HUES6 (cell line): Measurements from ENCODE around the gene ASPRV1.
"Not testable (repeated sequence)": the region's sequence is repeated elsewhere in the genome, so short reads cannot be mapped to it uniquely, and the experiment has no call there.

Experiments
- H3K27ac ChIP-seq: 2 replicates; pipeline ENCODE4 v1.7.0; 2013; ENCODE audit warnings: low read depth, mild to moderate bottlenecking, low read length, inconsistent platforms
- H3K27me3 ChIP-seq: 2 replicates; pipeline ENCODE4 v1.6.1; 2013; ENCODE audit warnings: low read length; ENCODE audit not compliant: control insufficient read depth, insufficient read depth
- H3K36me3 ChIP-seq: 2 replicates; pipeline ENCODE4 v1.6.1; 2013; ENCODE audit warnings: low read length; ENCODE audit not compliant: control insufficient read depth, insufficient read depth
- H3K4me1 ChIP-seq: 2 replicates; pipeline ENCODE4 v1.6.1; 2013; ENCODE audit warnings: low read length; ENCODE audit not compliant: control insufficient read depth, insufficient read depth
- H3K4me3 ChIP-seq: 2 replicates; pipeline ENCODE4 v1.5.1; 2013; ENCODE audit warnings: low read depth, low read length
- H3K9ac ChIP-seq: one replicate; pipeline ENCODE4 v1.6.1; 2013; ENCODE audit warnings: mild to moderate bottlenecking, low read length
- H3K9me3 ChIP-seq: 2 replicates; pipeline ENCODE4 v1.6.1; 2013; ENCODE audit warnings: low read depth, low read length; ENCODE audit not compliant: control insufficient read depth, insufficient read depth

ASPRV1 gene

DNA sequence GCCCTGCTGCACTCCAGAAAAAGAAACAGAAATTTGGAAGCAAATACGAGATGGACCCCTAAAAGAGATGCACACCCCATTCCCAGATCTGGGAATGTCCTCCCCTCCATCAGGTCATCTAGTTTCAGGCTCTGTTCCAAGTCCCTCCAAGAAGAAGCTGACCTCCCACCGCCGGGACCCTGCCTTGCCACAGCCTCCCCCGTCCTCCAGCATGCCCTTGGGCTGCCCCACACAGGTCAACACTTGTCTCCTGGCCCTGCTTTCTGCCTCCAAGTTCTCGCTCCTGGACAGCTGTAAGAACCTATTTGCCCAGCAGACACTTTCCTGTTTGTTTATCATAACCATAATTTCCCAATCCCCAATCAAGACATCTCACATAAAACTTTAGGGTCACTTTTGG is 2.0 kb downstream of the ASPRV1 start:
- no peak overlapping the region for H3K4me3 ChIP-seq
- no peaks in the 10 kb centered on the region for H3K9me3 ChIP-seq
- H3K27me3 ChIP-seq = peaks cover 12% of the 10 kb centered on the region; the same call in 1 of the 2 replicates
- H3K4me1 ChIP-seq = peaks cover 10% of the 10 kb centered on the region
- H3K36me3 ChIP-seq = no peaks in the 10 kb centered on the region
- H3K9ac ChIP-seq = no peak overlapping the region
- no peak overlapping the region for H3K27ac ChIP-seq

DNA sequence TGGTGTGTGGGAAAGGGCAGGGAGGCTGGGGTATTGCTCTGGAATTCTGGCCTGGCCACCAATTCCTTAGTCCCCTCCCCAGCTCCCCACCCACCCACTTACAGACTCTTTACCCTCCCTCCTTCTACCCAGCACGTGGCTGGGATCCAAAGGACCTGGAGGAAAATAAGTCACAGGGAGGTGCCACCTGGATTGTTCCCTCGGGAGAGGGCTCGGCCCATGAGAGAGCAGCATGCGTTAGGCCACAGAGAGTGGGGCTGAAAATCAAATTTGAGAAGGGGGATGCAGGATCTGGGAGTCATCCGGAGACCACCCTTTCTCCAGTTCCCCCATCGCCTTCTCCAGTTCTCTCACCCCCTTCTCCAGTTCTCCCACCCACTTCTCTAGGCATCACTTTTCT is 3.0 kb downstream of the ASPRV1 start:
- Histone ChIP-seq H3K27me3 (peaks cover 12% of the 10 kb centered on the region; the same call in 1 of the 2 replicates), H3K4me1 (peaks cover 1% of the 10 kb centered on the region; the same call in 1 of the 2 replicates), H3K27ac (no peak overlapping the region), H3K9me3 (no peaks in the 10 kb centered on the region), H3K9ac (no peak overlapping the region), H3K36me3 (no peaks in the 10 kb centered on the region), H3K4me3 (no peak overlapping the region)

DNA sequence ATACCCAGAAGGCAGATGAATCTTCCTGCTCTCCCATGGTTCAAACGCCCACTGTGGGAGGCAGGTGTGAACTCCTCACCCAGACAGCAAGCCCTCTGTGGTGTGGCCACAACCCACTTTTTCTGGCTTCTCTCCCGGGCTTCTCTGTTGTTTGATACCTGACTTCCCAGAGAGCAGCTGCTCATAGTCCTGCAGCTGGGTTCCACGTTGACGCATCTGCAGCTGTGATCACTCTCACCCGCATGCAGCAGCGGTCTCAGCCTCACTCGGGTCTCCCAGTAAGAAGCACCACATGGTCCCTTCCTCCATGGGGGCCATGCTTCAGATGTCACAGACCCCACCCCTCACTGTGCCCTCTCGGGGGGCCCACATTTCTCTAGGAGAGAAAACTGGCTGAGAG is 3.5 kb downstream of the ASPRV1 start:
- Histone ChIP-seq H3K27me3 (peaks cover 12% of the 10 kb centered on the region; the same call in 1 of the 2 replicates), H3K9me3 (no peaks in the 10 kb centered on the region)

DNA sequence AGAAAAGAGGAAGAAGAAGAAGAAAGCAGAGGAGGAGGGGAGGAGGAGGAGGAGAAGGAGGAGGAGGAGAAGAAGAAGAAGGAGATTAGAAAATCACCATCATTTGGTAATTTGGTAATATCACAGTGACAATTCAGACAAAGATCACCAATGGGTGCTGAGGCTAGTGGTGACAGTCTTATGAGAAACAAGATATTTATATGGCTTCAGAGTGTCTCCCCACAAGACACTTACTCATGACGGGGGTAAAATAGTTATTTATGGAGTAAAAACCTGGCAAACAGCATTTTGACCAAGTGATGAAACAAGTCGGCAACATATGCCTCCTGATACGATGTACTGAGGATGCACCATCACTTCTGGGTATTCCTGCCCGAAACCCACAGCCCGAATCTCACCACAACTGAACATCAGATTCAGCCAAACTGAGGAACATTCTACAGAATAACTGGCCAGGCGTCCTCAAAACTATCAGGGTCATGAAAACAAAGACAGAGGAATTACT is 4.9 kb downstream of the ASPRV1 start:
- H3K4me3 ChIP-seq = no peak overlapping the region
- H3K36me3 ChIP-seq = no peaks in the 10 kb centered on the region
- no peak overlapping the region for H3K9ac ChIP-seq
- H3K27me3 ChIP-seq = peaks cover 12% of the 10 kb centered on the region; the same call in 1 of the 2 replicates
- no peak overlapping the region for H3K27ac ChIP-seq
- no peaks in the 10 kb centered on the region for H3K9me3 ChIP-seq
- H3K4me1 ChIP-seq = no peaks in the 10 kb centered on the region

More for the DNA sequence above, 3.5 kb downstream of the ASPRV1 start:
- no peaks in the 10 kb centered on the region for H3K36me3 ChIP-seq
- no peak overlapping the region for H3K4me3 ChIP-seq
- H3K27ac ChIP-seq = no peak overlapping the region
- no peak overlapping the region for H3K9ac ChIP-seq
- H3K4me1 ChIP-seq = no peaks in the 10 kb centered on the region

DNA sequence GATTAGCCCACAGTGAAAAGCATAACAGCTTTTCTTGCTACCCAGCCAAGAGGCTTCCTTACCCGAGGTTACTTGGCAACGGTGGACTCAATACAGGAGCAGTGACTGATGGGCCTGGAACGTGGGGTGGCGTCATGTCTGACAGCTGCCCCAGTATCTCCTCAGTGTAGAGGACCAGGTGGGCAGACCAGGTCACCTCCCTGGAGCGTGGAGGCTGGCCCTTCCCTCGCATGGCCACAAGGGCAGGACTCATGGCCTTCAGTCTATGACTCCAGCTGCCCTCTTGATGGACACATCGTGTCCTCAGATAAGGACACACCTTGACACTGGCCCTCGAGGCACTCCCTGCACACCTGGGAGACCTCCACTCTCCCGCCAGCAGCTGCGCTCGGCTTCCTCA is 6.4 kb downstream of the ASPRV1 start:
- peaks cover 12% of the 10 kb centered on the region; the same call in 1 of the 2 replicates for H3K27me3 ChIP-seq
- H3K36me3 ChIP-seq = no peaks in the 10 kb centered on the region
- no peak overlapping the region for H3K27ac ChIP-seq
- no peaks in the 10 kb centered on the region for H3K9me3 ChIP-seq
- no peak overlapping the region for H3K4me3 ChIP-seq
- no peak overlapping the region for H3K9ac ChIP-seq
- no peaks in the 10 kb centered on the region for H3K4me1 ChIP-seq

DNA sequence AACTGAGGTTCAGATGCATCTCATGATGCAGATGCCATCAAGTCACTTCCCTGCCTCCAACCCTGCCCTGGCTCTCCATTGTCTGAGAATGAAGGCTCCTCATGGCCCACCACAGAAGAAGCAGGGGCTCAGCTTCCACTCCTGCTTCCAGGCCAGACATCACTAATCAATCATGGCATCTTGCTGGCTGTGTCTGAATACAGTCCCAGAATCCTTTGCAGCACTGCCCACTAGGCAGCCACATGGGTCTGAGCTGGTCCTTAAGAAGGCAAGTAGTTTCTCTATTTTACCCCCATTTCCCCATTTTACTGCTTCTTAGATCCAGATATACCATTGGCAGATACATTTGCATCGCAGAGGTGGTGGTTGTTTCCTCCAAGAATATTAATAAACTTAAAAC is 7.3 kb downstream of the ASPRV1 start:
- Histone ChIP-seq H3K27me3 (peaks cover 12% of the 10 kb centered on the region; the same call in 1 of the 2 replicates), H3K9me3 (no peaks in the 10 kb centered on the region), H3K4me1 (no peaks in the 10 kb centered on the region), H3K27ac (no peak overlapping the region), H3K4me3 (no peak overlapping the region), H3K9ac (no peak overlapping the region), H3K36me3 (no peaks in the 10 kb centered on the region)

DNA sequence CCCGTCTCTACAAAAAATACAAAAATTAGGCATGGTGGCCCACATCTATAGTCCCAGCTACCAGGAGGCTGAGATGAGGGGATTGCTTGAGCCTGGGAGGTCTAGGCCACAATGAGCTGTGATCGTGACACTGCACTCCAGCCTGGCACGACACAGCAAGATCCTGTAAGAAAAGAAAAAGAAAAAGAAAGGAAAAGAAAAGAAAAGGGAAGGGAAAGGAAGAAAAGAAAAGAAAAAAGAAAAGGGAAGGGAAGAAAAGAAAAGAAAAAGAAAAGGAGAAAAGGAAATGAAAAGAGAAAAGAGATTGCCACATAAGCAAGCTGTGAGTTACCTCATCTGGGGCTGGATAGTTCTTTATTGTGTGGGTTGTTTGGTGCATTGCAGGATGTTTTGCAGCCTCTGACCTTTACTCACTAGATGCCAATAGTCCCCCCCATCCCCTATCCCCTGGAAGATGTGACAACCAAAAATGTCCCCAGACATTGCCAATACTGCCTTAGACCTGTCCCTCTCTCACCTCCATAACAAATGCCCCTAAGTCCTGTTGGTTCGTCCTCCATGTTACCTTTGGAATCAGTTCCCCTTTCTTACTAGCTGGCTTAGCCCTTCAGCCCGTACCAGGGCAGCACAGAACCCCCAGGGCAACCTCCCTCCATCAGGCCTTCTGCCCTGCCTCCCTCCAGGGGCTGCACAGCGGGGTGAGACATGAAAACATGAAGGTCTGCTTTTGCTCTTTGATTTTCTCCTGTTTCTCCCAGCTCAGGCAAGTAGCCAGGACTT is 8.9 kb downstream of the ASPRV1 start:
- Histone ChIP-seq H3K9ac (no peak overlapping the region), H3K27me3 (peaks cover 9% of the 10 kb centered on the region; the same call in 1 of the 2 replicates)

DNA sequence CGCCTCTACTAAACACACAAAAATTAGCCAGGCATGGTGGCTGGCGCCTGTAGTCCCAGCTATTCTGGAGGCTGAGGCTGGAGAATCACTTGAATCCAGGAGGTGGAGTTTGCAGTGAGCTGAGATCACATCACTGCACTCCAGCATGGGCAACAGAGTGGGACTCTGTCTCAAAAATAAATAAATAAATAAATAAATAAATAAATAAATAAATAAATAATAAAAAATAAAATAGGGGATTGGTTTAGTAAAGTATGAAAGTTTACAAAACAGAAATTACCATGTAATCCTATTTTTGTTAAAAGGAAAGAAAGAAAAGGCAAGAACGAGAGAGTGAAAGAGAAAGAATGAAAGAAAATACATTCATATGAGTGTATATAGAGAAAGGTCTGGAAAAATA is 10.8 kb downstream of the ASPRV1 start:
- H3K4me1 ChIP-seq = peaks cover 11% of the 10 kb centered on the region; the same call in 1 of the 2 replicates
- H3K9me3 ChIP-seq, H3K27me3 ChIP-seq, H3K27ac ChIP-seq, H3K9ac ChIP-seq, H3K36me3 ChIP-seq, H3K4me3 ChIP-seq: not testable (repeated sequence)

More for the DNA sequence above, 8.9 kb downstream of the ASPRV1 start:
- H3K9me3 ChIP-seq = no peaks in the 10 kb centered on the region
- no peak overlapping the region for H3K4me3 ChIP-seq
- H3K36me3 ChIP-seq = no peaks in the 10 kb centered on the region
- H3K4me1 ChIP-seq = peaks cover 6% of the 10 kb centered on the region; the same call in 1 of the 2 replicates
- no peak overlapping the region for H3K27ac ChIP-seq

DNA sequence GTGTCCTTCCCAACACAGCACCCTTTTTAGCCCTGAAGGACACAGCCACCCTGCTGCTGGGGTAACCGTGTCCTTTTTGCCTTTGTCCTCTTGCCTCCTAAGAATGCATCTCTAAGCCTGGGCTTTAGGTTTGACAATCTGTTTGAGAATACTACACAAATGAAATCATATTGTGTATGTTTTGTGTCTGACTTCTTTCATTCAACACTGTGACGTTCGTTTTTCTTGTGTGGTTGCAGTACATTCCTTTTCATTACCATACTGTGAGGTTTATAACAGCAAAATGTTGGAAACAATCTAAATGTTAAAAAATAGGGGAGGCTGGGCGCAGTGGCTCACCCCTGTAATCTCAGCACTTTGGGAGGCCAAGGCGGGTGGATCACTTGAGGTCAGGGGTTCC is 11.2 kb downstream of the ASPRV1 start:
- H3K27ac ChIP-seq = no peak overlapping the region
- no peaks in the 10 kb centered on the region for H3K27me3 ChIP-seq
- H3K4me1 ChIP-seq = peaks cover 11% of the 10 kb centered on the region; the same call in 1 of the 2 replicates
- no peak overlapping the region for H3K4me3 ChIP-seq
- no peaks in the 10 kb centered on the region for H3K9me3 ChIP-seq
- H3K9ac ChIP-seq = no peak overlapping the region
- H3K36me3 ChIP-seq = no peaks in the 10 kb centered on the region

DNA sequence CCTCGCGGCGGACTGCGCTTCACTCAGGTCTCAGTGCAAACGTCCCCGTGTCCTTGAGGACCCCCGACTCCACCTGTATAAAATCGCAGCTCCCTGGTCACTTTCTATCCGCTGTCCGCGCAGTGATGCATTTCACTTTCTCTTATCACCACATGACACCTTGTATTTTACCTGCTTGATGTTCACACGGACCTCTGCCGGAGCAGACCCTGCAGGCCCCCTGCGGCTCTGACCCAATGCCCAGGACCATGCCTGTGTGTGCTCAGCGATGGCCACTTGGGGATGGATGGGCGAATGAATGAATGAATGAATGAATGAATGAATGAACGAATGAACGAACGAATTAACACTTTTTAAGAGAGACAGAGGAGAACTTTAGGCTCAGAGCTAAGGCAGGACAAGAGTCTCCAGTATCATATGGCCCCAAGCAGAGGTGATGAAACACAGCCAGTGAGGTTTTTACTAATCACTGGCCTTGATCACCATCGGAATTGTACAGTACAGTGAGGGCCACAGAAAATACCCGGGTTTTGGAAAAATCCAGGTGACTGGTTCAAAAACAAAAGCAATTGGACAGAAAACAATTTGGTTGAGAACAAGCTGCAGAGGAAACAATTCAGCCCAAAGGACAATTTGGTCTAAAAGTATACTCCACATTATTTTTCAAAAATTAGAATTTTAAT is 12.3 kb downstream of the ASPRV1 start:
- Histone ChIP-seq H3K27me3 (no peaks in the 10 kb centered on the region), H3K4me3 (no peak overlapping the region), H3K4me1 (peaks cover 11% of the 10 kb centered on the region; the same call in 1 of the 2 replicates), H3K9ac (no peak overlapping the region), H3K9me3 (no peaks in the 10 kb centered on the region), H3K27ac (no peak overlapping the region), H3K36me3 (no peaks in the 10 kb centered on the region)
